Measurements from ENCODE around the gene ARHGAP15. TPM values are rescaled to one million over a fixed set of nuclear protein-coding genes. Genes with fewer than 3 reads are reported as not detected.

ARHGAP15 gene
- total RNA-seq, 1 donor from 2014 or later: not detected

GRCh38 chr2:143375384-143375880, 246.2 kb downstream of the ARHGAP15 start:
- no peak for TF ChIP-seq CTCF (IDR thresholded peaks at IDR 0.05; ENCODE audit: insufficient read depth, low read length, poor library complexity, severe bottlenecking)
- Histone ChIP-seq H3K36me3 (ENCODE audit: control insufficient read depth, insufficient read depth, low read length) (no peaks in the 10 kb centered on the region), H3K27me3 (ENCODE audit: control insufficient read depth, insufficient read depth, low read length) (no peaks in the 10 kb centered on the region), H3K4me3 (ENCODE audit: low read depth, low read length) (no peak overlapping the region)
- DNase-seq (ENCODE audit: low read depth): no peak

GRCh38 chr2:143378996-143379395, 249.8 kb downstream of the ARHGAP15 start:
- Histone ChIP-seq H3K4me3 (ENCODE audit: low read depth, low read length) (no peak overlapping the region), H3K36me3 (ENCODE audit: control insufficient read depth, insufficient read depth, low read length) (no peaks in the 10 kb centered on the region), H3K27me3 (ENCODE audit: control insufficient read depth, insufficient read depth, low read length) (no peaks in the 10 kb centered on the region)
- TF ChIP-seq CTCF (IDR thresholded peaks at IDR 0.05; ENCODE audit: insufficient read depth, low read length, poor library complexity, severe bottlenecking): no peak
- DNase-seq (ENCODE audit: low read depth): no peak

DNA sequence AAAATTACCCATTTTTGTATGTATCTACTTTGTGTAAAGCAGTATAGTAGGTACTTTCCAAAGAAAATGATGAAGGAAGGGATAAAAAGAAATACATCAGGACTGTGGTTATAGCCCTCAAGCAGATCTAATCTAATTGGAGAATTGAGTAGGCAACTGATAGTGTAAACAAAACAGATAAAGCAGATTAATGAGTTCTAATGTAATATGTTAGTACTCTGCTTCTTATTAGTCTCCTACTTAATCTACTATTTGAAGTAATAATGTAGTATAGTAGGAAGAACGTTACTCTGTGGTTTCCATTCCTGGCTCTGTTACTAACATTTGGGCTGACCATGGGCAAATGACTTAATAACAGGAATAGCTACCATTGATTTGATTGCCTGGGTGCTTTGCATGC, 250.7 kb downstream of the ARHGAP15 start:
- Histone ChIP-seq H3K36me3 (ENCODE audit: control insufficient read depth, insufficient read depth, low read length) (no peaks in the 10 kb centered on the region), H3K27me3 (ENCODE audit: control insufficient read depth, insufficient read depth, low read length) (no peaks in the 10 kb centered on the region), H3K4me3 (ENCODE audit: low read depth, low read length) (no peak overlapping the region)
- DNase-seq (ENCODE audit: low read depth): no peak
- TF ChIP-seq CTCF (IDR thresholded peaks at IDR 0.05; ENCODE audit: insufficient read depth, low read length, poor library complexity, severe bottlenecking): no peak

DNA sequence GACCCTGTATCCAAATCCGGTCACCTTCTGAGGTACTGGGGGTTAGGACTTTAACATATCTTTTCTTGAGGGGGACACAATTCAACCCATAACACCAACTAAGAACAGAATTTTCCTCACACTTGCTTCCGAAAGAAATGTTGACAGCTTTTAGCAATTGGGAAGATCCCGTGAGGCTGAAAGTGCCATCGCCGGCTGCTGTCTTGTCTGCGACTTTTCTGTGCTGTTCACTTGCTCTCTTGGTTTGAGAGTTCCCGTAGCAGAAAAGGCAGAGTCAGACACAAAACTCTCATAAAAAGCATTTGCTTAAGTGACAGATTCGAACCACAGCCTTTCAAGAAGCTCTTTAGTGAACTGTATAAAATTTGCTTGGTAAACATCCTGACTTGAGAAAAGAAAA, 253.4 kb downstream of the ARHGAP15 start:
- H3K27me3 ChIP-seq (ENCODE audit: control insufficient read depth, insufficient read depth, low read length): no peaks in the 10 kb centered on the region
- no peak for TF ChIP-seq CTCF (IDR thresholded peaks at IDR 0.05; ENCODE audit: insufficient read depth, low read length, poor library complexity, severe bottlenecking)
- no peaks in the 10 kb centered on the region for H3K36me3 ChIP-seq (ENCODE audit: control insufficient read depth, insufficient read depth, low read length)
- H3K4me3 ChIP-seq (ENCODE audit: low read depth, low read length): no peak overlapping the region
- DNase-seq (ENCODE audit: low read depth): no peak

DNA sequence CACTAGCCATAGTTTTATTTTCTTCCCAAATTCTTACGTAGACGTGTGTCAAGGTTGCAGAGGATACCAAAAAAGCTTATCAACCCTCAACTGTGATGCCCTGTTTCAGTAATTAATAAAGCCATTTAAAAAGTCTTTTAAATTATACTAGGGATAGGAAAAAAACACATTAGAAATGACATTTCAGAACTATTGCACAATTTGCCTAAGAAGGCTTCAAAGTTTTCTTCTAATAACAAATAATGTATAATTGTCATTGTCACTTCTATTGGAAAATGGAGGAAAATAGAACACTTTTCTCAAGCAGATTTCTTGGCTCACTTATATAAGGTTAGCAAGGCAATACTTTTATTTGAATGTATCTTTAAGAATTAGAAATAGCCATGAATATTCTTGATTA, 253.8 kb downstream of the ARHGAP15 start:
- Histone ChIP-seq H3K36me3 (ENCODE audit: control insufficient read depth, insufficient read depth, low read length) (no peaks in the 10 kb centered on the region), H3K4me3 (ENCODE audit: low read depth, low read length) (no peak overlapping the region), H3K27me3 (ENCODE audit: control insufficient read depth, insufficient read depth, low read length) (no peaks in the 10 kb centered on the region)
- TF ChIP-seq CTCF (IDR thresholded peaks at IDR 0.05; ENCODE audit: insufficient read depth, low read length, poor library complexity, severe bottlenecking): no peak
- DNase-seq (ENCODE audit: low read depth): no peak

- DNase-seq (ENCODE audit: low read depth): no peak
Observed at GRCh38 chr2:143384111-143384510, 254.9 kb downstream of the ARHGAP15 start.

More at GRCh38 chr2:143384111-143384510, 254.9 kb downstream of the ARHGAP15 start:
- Histone ChIP-seq H3K36me3 (ENCODE audit: control insufficient read depth, insufficient read depth, low read length) (no peaks in the 10 kb centered on the region), H3K4me3 (ENCODE audit: low read depth, low read length) (no peak overlapping the region), H3K27me3 (ENCODE audit: control insufficient read depth, insufficient read depth, low read length) (no peaks in the 10 kb centered on the region)
- TF ChIP-seq CTCF (IDR thresholded peaks at IDR 0.05; ENCODE audit: insufficient read depth, low read length, poor library complexity, severe bottlenecking): no peak

Measured in kidney epithelial cell (primary cell).